Upper lobe of right lung (tissue), 1 donor: Measurements from ENCODE around the gene SORBS2. TPM values are rescaled to one million over a fixed set of nuclear protein-coding genes. Genes with fewer than 3 reads are reported as not detected.
A peak's percentile ranks its signal among the peaks of the same experiment; 100 is the strongest.

ENCODE experiments used
- ATAC-seq: fragments of 200-7000 bp; cut with Tn5 transposase; one replicate; pipeline ENCODE4 v1.9.1; 2020; ENCODE audit warnings: mild to moderate bottlenecking, moderate library complexity
- DNase-seq: peaks from one replicate; pipeline ENCODE4 v3.0.0-alpha.2; 2020
- H3K27ac ChIP-seq: fragments of 200-600 bp; one replicate; pipeline ENCODE4 v1.8.0; 2022
- H3K27me3 ChIP-seq: fragments of 200-600 bp; one replicate; pipeline ENCODE4 v1.8.0; 2022; ENCODE audit warnings: mild to moderate bottlenecking
- H3K36me3 ChIP-seq: fragments of 200-600 bp; one replicate; pipeline ENCODE4 v1.8.0; 2022
- H3K4me1 ChIP-seq: fragments of 200-600 bp; one replicate; pipeline ENCODE4 v1.8.0; 2022
- H3K4me3 ChIP-seq: fragments of 200-600 bp; one replicate; pipeline ENCODE4 v1.8.0; 2022; ENCODE audit warnings: mild to moderate bottlenecking
- H3K9me3 ChIP-seq: fragments of 200-600 bp; one replicate; pipeline ENCODE4 v1.8.0; 2022
- intact Hi-C: fragments of 100-400 bp; cut with DNase I; formaldehyde crosslinking; loops from one replicate; pipeline ENCODE4 v1.11.0; 2022
- total RNA-seq: library from RNA; stranded (reverse); fragmentation: NEBNext Ultra II Directional; extraction: Animal tissue kit (Norgen Biotek cat#: 25700); gene quantifications from one replicate; pipeline ENCODE4 v1.2.1, GENCODE V29; 2021
- TF ChIP-seq, protein P1 (sequence below): fragments of 200-600 bp; IDR thresholded peaks from one replicate; pipeline ENCODE4 v1.8.0; 2022; ENCODE audit warnings: antibody characterized with exemption
- donor health status: DM: no; HTN: yes; CAD: no; lungs with severe emphysema.

Gene SORBS2
- total RNA-seq, 1 donor from 2014 or later, result 44.9 TPM

- Histone ChIP-seq H3K36me3 (no peaks in the 10 kb centered on the region), H3K27me3 (no peaks in the 10 kb centered on the region), H3K4me3 (no peak overlapping the region), H3K27ac (no peak overlapping the region), H3K9me3 (no peaks in the 10 kb centered on the region), H3K4me1 (peaks cover 10% of the 10 kb centered on the region)
- TF ChIP-seq, protein P1, sequence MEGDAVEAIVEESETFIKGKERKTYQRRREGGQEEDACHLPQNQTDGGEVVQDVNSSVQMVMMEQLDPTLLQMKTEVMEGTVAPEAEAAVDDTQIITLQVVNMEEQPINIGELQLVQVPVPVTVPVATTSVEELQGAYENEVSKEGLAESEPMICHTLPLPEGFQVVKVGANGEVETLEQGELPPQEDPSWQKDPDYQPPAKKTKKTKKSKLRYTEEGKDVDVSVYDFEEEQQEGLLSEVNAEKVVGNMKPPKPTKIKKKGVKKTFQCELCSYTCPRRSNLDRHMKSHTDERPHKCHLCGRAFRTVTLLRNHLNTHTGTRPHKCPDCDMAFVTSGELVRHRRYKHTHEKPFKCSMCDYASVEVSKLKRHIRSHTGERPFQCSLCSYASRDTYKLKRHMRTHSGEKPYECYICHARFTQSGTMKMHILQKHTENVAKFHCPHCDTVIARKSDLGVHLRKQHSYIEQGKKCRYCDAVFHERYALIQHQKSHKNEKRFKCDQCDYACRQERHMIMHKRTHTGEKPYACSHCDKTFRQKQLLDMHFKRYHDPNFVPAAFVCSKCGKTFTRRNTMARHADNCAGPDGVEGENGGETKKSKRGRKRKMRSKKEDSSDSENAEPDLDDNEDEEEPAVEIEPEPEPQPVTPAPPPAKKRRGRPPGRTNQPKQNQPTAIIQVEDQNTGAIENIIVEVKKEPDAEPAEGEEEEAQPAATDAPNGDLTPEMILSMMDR, result no peak
- DNase-seq (no peak), ATAC-seq (no peak)
- intact Hi-C loops, result no loop called here
These were observed 29.0 kb upstream of the SORBS2 start for GRCh38 chr4:185840953-185841352.

DNA sequence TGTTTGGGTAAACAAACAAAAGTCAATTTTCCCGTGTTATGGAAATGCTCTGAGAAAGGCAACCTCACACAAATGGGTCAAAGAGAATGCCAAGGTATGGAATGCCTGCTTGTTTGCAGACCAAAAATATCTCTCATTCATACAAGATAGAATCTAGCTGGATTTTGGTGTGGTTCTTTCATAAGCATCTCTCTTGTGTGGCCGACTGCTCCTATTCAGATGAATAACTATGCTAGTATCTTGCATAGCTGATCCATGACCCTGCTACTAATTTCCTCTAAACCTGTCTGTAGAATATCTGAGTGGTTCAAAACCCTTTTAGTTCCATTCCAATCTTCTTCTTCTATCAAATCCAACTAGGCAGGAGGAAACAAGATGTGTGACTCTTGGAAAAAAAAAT, 28.2 kb upstream of the SORBS2 start:
- intact Hi-C loops, result no loop called here
- TF ChIP-seq, protein P1, result no peak
- no peak for DNase-seq
- Histone ChIP-seq H3K27me3 (no peaks in the 10 kb centered on the region), H3K27ac (no peak overlapping the region), H3K36me3 (no peaks in the 10 kb centered on the region), H3K9me3 (no peaks in the 10 kb centered on the region), H3K4me1 (peaks cover 10% of the 10 kb centered on the region), H3K4me3 (no peak overlapping the region)
- no peak for ATAC-seq

GRCh38 chr4:185839770-185840169, 27.8 kb upstream of the SORBS2 start:
- TF ChIP-seq, protein P1, result no peak
- no peaks in the 10 kb centered on the region for H3K36me3 ChIP-seq
- H3K4me3 ChIP-seq, result no peak overlapping the region
- DNase-seq (no peak), ATAC-seq (no peak)
- H3K4me1 ChIP-seq, result peaks cover 10% of the 10 kb centered on the region
- no peaks in the 10 kb centered on the region for H3K27me3 ChIP-seq
- H3K27ac ChIP-seq, result no peak overlapping the region
- H3K9me3 ChIP-seq, result no peaks in the 10 kb centered on the region
- intact Hi-C loops, result no loop called here

- Histone ChIP-seq H3K9me3 (no peaks in the 10 kb centered on the region), H3K27me3 (no peaks in the 10 kb centered on the region), H3K36me3 (no peaks in the 10 kb centered on the region), H3K4me3 (no peak overlapping the region), H3K4me1 (peaks cover 10% of the 10 kb centered on the region), H3K27ac (peak overlapping the region; percentile 39)
- intact Hi-C loops, result no loop called here
- ATAC-seq (peak; percentile 53), DNase-seq (no peak)
- TF ChIP-seq, protein P1, result no peak
These were observed 27.3 kb upstream of the SORBS2 start for GRCh38 chr4:185839194-185839712.

GRCh38 chr4:185838514-185839193, 26.7 kb upstream of the SORBS2 start:
- Histone ChIP-seq H3K4me1 (peaks cover 10% of the 10 kb centered on the region), H3K27me3 (no peaks in the 10 kb centered on the region), H3K4me3 (no peak overlapping the region), H3K27ac (peak overlapping the region; percentile 39), H3K9me3 (no peaks in the 10 kb centered on the region), H3K36me3 (no peaks in the 10 kb centered on the region)
- ATAC-seq (no peak), DNase-seq (no peak)
- intact Hi-C loops, result no loop called here
- TF ChIP-seq, protein P1, result no peak

DNA sequence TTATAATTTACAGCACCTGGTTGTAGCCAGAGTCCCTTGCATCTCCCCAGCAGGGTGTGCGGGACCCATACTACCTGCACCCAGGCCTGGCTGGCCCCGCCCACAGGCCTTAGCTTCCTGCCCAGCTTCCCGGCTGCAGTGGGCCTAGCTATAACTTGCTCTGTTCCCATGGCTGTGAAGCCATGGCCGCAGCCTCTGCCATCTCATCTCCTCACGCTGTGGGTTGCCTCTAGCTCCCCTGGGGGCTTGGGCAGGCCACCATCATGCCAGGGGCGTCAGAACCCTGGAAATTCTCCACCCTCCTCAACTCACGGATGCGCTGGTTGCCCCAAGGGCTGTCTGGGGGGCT, 26.1 kb upstream of the SORBS2 start:
- H3K27me3 ChIP-seq, result no peaks in the 10 kb centered on the region
- no peak overlapping the region for H3K4me3 ChIP-seq
- peak overlapping the region; percentile 4 for H3K27ac ChIP-seq
- ATAC-seq (peak; percentile 35), DNase-seq (no peak)
- no peaks in the 10 kb centered on the region for H3K9me3 ChIP-seq
- peaks cover 10% of the 10 kb centered on the region for H3K4me1 ChIP-seq
- H3K36me3 ChIP-seq, result no peaks in the 10 kb centered on the region
- TF ChIP-seq, protein P1, result no peak
- intact Hi-C loops, result no loop called here
